Measurements from ENCODE around the gene ACTG1.

ACTG1 gene

DNA sequence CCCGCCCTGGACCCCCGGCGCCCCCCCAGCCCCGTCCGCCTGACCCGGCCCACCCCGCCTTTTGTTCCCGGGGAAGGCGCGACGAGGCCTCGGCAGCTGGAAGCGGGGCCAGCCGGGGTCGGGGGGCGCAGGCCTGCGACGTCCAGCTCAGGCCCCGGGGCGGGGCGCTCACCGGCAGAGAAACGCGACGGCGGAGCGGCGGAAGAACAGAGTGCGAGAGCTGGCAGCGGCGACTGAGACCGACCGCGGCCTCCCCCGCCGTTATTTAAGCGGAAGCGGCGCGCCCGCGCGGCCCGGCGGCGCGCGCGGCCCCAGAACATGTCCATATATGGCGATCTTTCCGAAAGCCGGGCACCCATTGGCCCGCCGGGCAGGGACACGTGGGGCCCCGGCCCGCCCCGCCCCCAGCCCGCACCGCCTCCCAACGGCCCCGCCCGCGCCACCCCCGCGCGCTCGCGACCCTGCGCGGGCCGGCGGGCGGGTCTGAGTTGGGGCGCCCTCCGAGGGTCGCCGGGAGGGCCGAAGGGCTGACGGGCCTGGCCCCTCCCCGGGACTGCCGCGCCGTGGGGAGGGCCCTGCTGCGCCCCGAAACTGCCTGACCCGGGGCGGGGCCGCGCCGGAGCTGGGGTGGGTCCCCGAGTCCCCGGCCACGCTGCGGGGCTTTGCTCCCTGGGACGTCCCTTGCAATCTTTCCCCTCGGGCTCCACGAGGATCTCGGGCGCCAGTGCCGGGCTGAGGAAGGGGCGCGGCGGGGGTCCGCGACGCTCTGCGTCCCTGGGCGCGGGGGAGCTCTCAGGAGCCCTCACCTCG, at the start of gene ACTG1:
Gene ACTG1 (minus strand): TSS at position 238 of the 810 bp plus-strand sequence. CDS start 445 bp downstream, outside the sequence.
- peak; percentile 78 to 91 (median 83) for DNase-seq

DNA sequence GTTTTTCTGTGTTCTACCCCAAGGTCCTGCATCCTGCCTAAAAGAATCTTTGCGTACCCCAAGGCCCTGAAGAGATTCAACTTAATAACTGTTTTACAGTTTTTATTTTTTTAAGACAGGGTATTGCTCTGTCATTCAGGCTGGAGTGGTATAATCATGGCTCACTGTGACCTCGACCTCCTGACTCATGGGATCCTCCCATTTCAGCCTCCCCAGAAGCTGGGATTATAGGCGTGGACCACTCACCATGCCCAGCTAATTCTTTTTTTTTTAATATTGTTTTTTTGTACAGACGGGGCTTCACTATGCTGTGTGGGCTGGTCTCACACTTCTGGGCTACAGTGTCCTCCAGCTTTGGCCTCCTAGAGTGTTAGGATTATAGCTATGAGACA, 48.9 kb upstream of the ACTG1 start:
- no peak for DNase-seq

DNA sequence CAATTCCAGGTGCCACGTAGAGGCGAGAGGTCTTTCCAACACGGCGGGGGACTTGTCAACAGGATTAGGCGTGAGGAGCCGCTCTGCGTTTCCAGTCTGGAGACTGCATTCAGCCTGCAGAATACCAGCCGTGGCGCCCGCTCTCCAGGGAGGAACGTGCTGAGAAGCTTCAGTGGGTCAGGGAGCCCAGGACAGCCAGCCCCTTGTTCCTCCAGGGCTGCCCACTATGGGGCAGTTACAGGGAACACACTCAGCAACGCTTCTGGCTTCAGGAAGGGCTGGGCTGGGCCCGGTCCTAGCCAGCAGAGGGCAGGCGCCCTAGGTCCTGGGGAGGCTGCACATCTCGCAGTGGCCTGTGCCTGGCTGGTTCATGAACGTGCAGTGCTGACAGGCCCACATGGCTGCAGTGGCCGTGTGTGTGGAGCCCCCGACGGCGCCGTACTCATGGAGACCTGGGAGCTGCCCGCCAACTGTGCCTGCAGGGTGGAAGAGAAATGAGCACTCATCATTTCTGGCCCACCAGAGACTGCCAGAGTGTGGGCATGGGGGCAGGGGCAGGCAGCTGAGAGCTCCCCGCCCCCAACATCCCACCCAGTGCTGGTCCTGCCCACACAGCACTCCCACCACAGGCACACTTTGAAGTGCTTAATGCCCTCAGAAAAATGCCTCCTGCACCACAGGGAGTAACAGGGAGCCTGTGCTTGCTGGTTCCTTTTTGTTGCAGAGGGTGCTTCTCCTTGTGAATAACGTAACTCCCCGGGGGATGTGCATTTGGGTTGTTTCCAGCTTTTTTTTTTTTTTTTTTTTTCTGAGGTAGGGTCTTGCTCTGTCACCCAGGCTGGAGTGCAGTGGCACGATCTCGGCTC, 46.6 kb upstream of the ACTG1 start:
- no peak for DNase-seq

DNA sequence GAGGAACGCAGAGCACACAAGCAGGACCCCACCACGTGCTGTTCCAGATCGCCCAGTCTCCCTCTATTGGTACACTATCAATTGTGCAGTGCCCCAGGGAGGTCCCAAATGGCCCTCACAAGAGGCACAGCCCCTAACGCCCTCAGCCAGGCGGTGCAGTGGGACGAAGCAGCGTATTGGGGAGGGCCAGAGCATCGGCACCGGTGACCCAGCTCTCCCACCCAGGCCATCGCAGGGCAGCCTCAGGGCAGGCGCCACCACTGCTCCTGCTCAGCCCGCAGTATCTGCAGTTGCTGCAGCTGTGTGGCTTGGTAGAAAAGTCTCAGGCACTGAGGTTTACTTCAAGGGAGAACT, 45.5 kb upstream of the ACTG1 start:
- DNase-seq, result no peak

DNA sequence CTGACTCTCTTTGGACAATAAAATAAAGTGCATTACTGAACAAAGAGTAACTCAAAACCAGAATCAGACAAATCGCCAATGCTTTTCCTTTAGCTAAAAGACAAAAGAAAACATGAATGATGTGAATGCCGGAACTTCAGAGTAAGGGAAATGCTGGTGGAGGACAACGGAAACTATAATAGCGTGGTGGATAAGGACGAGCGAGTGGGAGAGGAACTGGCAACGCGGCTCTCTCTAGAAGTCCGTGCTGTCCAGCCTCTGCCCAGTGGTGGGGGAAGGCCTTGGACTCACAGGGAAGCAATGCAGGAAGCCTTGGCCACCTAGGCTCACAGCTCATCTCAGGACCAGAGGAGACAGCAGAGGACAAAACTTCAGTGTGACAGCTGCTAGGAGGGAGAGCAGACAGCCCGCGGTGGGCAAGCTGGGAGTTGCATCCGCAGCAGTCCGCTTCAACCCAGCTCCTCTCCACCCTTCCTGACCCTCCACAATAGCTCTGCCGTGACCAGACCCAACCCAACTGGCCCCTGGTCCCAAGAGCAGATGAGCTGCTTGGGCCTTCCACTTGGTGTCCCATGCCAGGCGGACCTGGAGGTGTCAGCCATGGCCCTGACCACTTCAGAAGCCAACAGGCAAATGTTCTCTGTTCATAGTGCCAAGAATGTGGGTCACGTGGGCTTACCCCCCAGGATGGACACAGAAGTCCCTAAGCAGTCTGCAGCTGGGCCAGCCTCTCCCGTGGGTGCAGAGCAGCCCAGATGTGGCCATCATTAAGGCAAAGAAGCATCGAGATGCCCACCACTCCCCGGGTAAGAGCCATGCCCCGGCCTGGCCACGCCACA, 44.9 kb upstream of the ACTG1 start:
- no peak for DNase-seq

DNA sequence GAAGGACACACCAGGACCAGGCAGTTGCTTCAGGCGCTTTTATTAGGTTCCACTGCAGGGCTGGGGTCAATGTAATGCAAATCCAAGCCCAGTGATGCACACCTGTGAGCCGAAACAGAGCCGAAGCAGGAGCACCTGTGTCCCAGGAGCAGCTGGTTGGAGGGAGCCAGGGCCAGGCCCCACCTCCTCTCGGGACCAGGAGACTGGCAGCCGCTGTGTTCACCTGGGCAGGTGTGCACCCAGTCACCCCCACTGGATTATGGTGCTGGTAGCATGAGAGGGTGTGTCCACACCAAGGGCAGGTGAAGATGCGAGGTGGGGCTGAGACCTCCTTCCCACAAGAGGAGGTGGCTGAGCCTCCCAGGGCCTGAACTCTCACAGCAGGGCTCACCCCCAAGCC, 44.3 kb upstream of the ACTG1 start:
- no peak for DNase-seq

DNA sequence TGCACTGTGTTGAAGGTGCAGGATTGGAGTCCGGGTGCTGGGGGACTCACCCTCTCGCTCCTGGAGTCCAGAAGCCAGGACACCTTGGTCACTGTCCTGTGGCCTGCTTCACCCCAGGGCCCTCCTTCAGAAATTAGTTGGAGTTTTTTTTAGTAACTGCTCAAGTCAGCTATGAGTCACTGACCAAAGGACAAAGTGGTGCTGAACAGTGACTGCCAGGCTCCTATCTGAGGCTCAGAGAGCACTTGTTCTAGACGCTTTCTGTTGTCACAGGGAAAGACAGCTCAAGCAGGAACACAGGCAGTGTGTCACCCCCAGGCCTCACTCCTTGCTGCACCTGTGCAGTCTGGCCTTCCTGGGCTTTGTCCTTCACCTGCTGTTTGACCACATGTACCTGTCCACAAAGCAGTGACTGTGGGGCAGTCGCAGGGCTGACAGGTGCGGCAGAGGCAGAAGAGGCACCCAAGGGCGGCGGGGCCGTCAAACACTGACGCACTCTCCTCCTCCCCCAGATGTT, 43.6 kb upstream of the ACTG1 start:
- no peak for DNase-seq

DNA sequence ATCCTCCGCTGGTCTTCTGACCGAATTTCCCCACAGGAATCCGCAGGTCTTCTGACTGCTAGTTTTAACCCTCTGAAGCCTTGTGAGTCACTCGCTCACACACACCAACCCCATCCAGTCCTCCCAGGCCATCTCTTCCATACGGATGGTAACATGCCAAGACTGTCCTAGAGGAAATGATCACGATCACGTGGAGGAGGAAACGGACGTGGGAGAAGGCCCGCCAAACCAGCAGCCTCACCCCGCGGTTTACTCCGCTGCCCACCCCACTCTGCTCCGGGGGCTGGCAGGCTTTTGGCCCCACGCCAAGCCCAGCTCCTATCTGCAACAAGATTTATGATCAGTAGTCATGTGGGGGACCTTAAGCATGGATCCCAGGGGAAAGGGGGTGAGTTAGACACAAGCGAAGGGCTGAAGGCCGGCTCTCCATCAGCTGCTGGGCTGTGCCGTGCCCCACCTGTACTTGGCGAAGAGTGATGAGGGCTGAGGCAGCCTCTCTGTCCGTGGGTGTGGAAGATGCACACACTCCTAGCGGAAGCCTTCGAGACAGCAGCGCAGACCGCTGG, 41.1 kb upstream of the ACTG1 start:
- no peak for DNase-seq

DNA sequence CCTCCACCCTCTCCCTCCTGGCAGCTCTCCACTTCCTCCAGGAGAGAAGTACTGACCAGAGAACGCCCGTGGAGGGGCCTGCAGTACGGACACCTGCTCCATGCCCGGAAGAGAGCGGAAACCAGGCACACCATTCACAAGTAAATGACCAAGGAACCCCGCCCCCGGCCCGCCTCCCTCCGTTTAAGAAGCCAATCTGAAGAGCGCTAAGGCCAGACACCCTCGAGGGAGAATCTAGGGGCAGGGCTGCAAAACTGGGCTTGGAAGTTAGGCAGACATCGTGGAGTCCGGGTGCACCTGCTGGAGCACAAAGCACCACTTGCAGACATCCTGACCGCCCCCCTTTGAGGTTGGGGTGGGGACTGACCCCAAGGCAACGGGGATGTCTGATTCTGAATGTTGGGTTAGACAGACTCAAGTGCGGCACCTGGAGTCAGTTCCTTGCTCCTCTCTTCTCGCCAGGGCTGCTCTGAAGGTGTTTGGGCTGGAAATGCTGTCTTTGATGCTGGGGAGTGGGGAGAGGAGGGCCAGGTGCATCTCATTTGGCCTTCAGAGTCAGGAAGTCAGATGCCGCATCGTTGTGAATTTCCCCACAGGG, 40.5 kb upstream of the ACTG1 start:
- peak; percentile 49 to 78 (median 63) for DNase-seq

DNA sequence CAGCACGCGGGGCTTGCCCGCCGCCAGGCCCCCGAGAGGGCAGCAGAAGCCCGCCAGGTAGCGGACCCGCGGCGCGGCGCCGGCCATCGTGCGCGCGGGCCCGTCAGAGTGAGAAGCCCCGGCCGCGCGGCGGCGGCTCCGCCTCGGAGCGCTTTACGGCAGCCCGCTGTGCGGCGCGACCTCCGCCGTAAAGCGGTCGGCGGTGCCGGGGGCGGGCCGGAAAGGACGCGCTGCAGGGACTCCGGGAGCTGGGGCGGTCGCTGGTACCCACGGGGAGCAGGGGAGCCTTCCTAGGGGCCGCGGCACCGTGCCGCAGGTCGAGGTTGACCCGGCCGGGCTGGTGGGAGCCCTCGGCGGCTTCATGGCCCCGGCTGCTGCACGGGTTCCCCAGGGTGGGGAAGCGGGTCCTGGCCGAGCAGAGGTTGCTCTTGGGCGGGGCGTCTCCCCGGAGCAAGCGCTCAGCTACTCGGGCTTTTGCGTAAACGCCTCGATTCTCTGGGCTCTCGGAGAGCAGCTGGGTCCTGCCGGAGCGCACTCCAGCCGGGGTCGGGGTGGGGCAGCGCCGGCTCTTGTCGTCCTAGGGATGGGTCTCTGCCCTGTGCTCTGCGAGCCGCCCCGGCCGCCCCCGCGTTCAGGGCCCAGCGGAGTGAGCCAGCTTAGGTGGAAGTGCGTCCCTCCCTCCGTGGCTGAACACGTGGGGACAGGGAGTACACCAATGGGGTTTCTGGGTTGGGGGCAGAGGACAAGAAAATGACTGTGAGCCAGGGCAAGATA, 39.8 kb upstream of the ACTG1 start, which contains the start of gene FAAP100:
Gene FAAP100 (minus strand): TSS at position 110 of the 774 bp plus-strand sequence. CDS start 23 bp downstream, at position 87.
- DNase-seq, result peak; percentile 58 to 77 (median 64)

DNA sequence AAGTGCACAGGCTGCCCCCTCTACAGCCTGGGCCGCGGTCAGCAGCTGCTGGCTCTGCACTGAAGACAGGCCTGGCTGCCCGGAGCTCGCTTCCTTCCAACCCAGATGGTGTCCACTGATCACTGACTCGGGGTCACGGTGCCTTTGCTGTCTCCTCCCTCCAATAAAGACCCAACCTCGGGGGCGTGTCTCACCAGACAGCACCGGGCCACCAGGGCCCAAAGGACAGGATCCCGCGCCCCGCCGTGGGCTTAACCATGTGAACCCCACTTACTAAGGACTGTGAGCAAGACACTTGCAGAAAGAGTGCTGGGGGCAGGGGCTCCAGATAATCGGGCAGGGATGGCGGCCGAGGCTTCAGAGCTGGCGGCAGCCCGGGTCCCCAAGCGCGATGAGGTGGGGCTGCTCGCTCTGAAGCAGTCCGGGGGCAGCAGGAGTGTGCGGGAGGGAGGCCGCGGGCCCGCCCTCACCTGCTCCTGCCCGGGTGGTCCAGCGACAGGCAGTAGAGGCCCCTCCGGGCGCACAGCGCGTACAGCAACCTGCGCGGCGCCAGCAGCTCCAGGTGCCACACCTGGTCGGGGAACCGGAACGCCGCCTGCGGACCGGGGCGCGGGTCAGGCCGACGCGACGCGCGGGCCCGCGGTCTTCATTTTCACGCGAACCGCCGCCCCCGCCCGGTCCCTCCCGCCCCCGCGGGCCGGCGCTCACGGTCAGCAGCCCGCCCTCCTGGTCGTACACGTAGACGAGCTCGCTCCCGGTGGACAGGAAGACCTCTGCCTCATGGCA, 39.1 kb upstream of the ACTG1 start:
- DNase-seq, result no peak

DNA sequence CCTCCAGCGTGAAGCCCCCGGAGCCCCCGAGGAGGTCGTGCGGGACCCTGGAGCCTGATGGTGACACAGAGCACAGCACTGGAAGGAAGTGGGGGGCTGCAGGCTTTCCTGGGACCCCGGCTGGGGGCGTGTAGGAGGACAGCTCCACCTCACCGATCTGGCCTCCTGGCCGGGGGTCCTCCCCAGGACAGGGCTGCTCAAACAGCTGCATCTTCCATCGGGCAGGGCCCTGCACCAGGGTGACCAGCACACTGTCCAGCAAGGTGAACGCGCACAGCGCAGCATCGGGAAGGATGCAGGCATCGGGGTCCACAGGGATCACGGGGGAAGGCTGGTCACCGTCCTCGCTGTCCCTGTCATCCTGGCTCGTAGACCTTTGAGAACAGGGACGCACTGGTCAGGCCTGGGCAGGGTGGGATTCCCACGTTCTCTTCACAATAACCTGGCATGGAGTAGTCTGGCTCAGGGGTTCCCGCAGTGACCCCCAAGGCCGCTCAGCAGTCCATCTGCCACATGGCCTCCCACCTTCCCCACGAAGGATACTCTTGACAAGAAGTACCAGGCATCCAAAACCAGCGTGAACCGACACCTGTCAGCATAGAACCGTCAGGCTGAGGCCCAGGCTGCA, 38.3 kb upstream of the ACTG1 start:
- no peak for DNase-seq

DNA sequence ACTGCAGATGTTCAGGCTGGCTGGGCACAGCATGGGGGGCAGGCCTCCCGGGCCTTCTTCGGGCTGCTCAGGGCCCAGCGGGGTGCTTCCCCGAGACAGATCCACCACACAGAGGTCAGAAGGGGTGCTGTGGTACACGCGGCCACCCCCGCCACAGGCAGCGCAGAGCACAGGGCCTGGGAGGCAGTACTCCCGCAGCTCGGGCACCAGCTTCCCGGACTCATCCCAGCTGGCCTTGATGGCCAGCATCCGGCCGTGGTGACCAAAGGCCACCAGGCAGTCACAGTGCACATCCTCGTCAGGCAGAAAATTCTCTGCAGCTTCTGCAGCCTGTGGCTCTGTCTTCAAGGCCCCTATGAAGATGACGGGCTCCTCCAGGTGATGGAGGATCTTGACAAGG, 37.7 kb upstream of the ACTG1 start:
- DNase-seq, result no peak

DNA sequence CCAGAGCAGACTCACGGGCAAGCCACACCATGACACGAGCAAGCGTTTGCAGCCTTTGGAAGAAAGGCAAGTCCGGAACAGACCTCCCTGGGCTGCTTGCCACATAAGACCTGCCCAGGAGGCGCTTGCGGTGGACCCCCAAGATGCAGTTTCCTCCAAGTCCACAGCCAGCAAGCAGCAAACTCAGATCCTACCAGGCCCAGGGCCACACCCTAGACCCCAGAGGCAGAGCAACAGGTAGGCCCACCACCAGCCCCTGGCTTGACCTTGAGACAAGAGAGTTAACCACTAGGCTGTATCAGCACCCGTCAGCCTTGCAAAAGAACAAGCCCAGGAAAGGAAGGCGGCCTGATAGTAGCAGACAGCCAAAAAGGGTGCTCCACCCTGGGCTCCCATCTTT, 37.2 kb upstream of the ACTG1 start:
- DNase-seq, result no peak

DNA sequence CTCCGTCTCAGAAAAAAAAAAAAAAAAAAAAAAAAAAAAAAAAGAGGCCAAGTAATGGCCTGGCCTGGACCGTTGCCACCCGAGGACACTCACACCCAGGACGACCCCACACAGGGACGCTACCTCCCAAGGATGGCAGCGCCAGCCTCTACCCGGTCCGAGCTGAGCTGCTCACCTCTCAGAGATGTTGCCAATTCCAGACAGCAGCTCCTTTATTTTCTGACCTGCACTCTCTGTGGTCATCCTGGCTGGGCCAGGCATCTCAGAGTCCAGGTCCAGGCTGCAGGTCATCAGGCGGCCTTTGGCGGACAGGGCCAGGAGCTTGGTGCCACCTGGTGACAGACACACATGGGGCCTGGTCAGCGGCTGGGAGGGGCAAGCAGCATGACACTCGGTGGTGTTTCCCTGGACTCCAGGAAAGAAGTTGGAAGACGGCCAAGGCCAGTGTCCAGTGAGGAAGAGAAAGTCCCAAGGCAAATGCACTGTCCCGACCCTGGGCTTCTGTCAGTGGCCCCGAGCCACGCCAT, 36.5 kb upstream of the ACTG1 start:
- no peak for DNase-seq

DNA sequence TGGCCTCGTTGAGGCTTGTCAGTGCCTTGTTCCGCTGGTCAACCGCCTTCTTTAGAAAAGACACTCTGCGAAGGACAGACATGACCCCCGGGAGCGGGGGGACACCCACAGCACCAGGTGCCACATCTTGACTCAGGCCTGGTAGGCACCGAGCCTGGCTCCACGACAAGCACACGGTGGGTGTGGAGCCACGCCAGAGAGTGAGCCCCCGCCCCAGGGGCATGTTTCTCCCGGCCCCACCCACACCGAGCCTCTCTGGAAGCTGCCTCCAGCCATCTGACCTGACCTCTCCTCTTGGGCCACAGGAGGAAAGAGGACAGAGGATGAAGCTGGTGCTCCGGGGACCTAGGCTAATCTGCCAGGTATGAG, 35.0 kb upstream of the ACTG1 start:
- DNase-seq, result no peak

DNA sequence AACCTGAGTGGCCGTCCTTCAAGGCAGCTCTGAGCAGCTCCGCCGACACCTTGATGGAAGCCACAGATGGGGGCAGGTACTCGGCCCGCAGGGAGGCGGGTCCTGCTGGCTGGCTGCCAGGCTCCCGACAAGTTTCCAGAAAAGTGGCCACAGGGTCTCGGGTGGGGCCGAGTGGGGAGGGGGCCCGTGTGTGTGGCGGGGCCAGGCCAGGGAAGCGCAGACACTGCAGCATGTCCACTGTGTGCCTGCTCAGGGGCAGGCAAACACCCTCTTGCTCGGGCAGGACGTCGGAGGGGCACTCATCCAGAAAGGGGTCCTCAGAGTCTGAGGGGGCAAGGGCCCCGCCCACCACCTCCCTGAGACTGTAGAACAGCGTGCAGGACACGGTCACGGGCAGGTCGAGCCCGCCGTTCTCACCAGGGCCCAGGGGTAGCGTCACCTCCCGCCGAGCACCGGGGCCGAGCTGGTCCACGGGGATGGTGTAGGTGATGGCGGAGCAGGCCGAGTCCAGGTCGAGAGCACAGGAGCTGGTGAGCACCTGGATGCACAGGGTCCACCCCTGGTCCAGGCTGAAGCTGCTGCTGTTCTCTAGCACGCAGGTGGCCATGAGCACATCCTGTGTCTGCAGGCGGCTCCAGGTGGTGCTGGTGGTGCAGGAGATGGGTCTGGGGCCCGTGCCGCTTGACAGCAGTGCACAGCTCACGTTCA, 34.5 kb upstream of the ACTG1 start:
- no peak for DNase-seq

DNA sequence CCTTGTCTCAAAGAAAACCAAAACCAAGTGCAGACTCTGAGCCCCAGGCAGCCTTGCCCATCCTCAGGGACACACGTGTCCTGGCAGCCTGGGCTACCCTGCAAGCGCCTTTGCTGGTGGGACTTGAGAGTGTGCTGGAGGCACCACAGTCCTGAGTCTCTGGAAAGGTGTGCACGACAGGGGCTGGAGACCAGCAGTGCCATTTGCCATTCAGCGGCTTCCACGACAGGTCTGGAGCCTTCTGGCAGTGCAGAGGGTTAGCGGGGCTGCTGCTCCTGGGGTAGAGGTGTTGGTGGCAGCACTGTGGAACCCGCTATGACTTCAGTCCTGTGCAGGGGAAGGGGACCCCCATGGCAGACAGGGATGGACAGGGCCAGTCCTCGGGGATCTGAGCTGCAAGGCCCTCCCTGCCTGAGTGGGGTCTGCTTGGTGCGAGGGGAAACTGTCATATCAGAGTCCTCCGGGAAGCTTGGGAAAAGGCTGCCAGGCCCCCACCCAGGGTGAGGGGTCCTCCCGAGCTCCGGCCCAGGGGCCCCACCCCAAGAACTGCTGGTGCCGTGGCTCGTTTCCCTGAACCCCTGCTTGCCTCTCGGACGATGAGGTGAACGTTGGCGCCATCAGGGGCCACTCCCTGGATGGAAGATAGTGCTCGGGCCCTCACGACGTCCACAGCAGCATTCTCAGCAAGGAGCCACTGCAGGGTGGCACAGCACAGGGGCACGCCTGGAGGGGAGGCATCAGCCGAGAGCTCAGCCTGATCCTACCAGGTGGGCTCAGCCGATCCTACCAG, 32.8 kb upstream of the ACTG1 start:
- DNase-seq, result no peak
